IMR-90 (cell line): Measurements from ENCODE around the gene ELOVL1. TPM values are rescaled to one million over a fixed set of nuclear protein-coding genes. Genes with fewer than 3 reads are reported as not detected.

Source experiments
- ATAC-seq: fragments of 200-7000 bp; cut with Tn5 transposase; 2 replicates; pipeline ENCODE4 v1.9.1; 2020; ENCODE audit warnings: low read depth, mild to moderate bottlenecking, moderate library complexity
- BruUV-seq: library from RNA; stranded (reverse); fragments of 400-500 nt; replicated peaks from 2 replicates; lab custom pipeline; 2021; lab: Mats Ljungman, UMichigan
- CTCF ChIA-PET: fragments of 300-600 bp; formaldehyde crosslinking; extraction: SDS; loops from one replicate; lab custom pipeline; 2021; ENCODE audit warnings: antibody characterized with exemption; lab: Yijun Ruan, JAX
- POLR2A ChIA-PET: fragments of 300-600 bp; sonication (Branson Sonifier 250); formaldehyde crosslinking; loops from one replicate; lab custom pipeline; 2022; ENCODE audit warnings: antibody characterized with exemption; ENCODE audit not compliant: unreplicated experiment; lab: Charles Lee
- DNase-seq: peaks from one replicate; pipeline ENCODE4 v3.0.0; 2013
- H2AFZ ChIP-seq: replicated peaks from 2 replicates; pipeline ENCODE3; 2013; ENCODE audit warnings: low read length, mild to moderate bottlenecking; ENCODE audit not compliant: poor library complexity
- H2AK5ac ChIP-seq: 2 replicates; pipeline ENCODE4 v1.6.1; 2013; ENCODE audit warnings: low read depth, low read length, inconsistent platforms
- H2AK9ac ChIP-seq: replicated peaks from 2 replicates; pipeline ENCODE3; 2013; ENCODE audit warnings: mild to moderate bottlenecking, low read depth, low read length, moderate library complexity; ENCODE audit not compliant: poor library complexity
- H2BK120ac ChIP-seq: 2 replicates; pipeline ENCODE4 v1.6.1; 2013; ENCODE audit warnings: low read depth, low read length, inconsistent platforms
- H2BK15ac ChIP-seq: 3 replicates; pipeline ENCODE4 v1.6.1; 2013; ENCODE audit warnings: low read depth, low read length, inconsistent platforms
- H2BK20ac ChIP-seq: 2 replicates; pipeline ENCODE4 v1.6.1; 2013; ENCODE audit warnings: low read depth, mild to moderate bottlenecking, inconsistent platforms, low read length, moderate library complexity
- H2BK5ac ChIP-seq: 2 replicates; pipeline ENCODE4 v1.6.1; 2013; ENCODE audit warnings: mild to moderate bottlenecking, low read depth, low read length, inconsistent platforms; ENCODE audit not compliant: poor library complexity, severe bottlenecking
- H3K14ac ChIP-seq: replicated peaks from 2 replicates; pipeline ENCODE4 v1.6.1; 2013; ENCODE audit warnings: low read depth, low read length, inconsistent platforms
- H3K18ac ChIP-seq: 2 replicates; pipeline ENCODE4 v1.6.1; 2013; ENCODE audit warnings: low read depth, low read length, control low read depth
- H3K23ac ChIP-seq: 2 replicates; pipeline ENCODE4 v1.6.1; 2013; ENCODE audit warnings: low read depth, low read length, inconsistent platforms
- H3K27ac ChIP-seq: 2 replicates; pipeline ENCODE4 v1.5.1; 2013; ENCODE audit warnings: mild to moderate bottlenecking, control low read depth, low read length; ENCODE audit not compliant: insufficient read depth
- H3K27me3 ChIP-seq: 2 replicates; pipeline ENCODE4 v1.6.1; 2013; ENCODE audit warnings: low read length; ENCODE audit not compliant: control insufficient read depth, insufficient read depth
- H3K36me3 ChIP-seq: 2 replicates; pipeline ENCODE4 v1.6.1; 2013; ENCODE audit warnings: low read length, mixed read lengths; ENCODE audit not compliant: control insufficient read depth, insufficient read depth
- H3K4ac ChIP-seq: 2 replicates; pipeline ENCODE4 v1.6.1; 2013; ENCODE audit warnings: low read depth, low read length, inconsistent platforms
- H3K4me1 ChIP-seq: 2 replicates; pipeline ENCODE4 v1.6.1; 2013; ENCODE audit warnings: low read length, mixed read lengths; ENCODE audit not compliant: control insufficient read depth, insufficient read depth
- H3K4me2 ChIP-seq: 2 replicates; pipeline ENCODE4 v1.6.1; 2013; ENCODE audit warnings: low read depth, mild to moderate bottlenecking, control low read depth, low read length, moderate library complexity
- H3K4me3 ChIP-seq: 2 replicates; pipeline ENCODE4 v1.5.1; 2013; ENCODE audit warnings: low read depth, mild to moderate bottlenecking, control low read depth, low read length, moderate library complexity; ENCODE audit not compliant: insufficient read depth
- H3K56ac ChIP-seq: 2 replicates; pipeline ENCODE4 v1.6.1; 2013; ENCODE audit warnings: low read length, inconsistent platforms; ENCODE audit not compliant: insufficient read depth; ENCODE audit errors: extremely low read depth
- H3K79me1 ChIP-seq, 2 experiments: 2 replicates each; pipeline ENCODE4 v1.6.1; 2013; ENCODE audit warnings: low read length in 2 of 2, inconsistent platforms in 1 of 2, low read depth in 1 of 2
- H3K9ac ChIP-seq: 2 replicates; pipeline ENCODE4 v1.6.1; 2013; ENCODE audit warnings: low read depth, low read length, control low read depth
- H3K9me1 ChIP-seq: 2 replicates; pipeline ENCODE4 v1.6.1; 2013; ENCODE audit warnings: low read length, inconsistent platforms; ENCODE audit not compliant: insufficient read depth
- H3K9me3 ChIP-seq: 2 replicates; pipeline ENCODE4 v1.6.1; 2013; ENCODE audit warnings: low read length; ENCODE audit not compliant: control insufficient read depth, insufficient read depth
- H4K20me1 ChIP-seq: 2 replicates; pipeline ENCODE4 v1.6.1; 2013; ENCODE audit warnings: low read length, inconsistent platforms; ENCODE audit not compliant: insufficient read depth
- H4K5ac ChIP-seq: 2 replicates; pipeline ENCODE4 v1.6.1; 2013; ENCODE audit warnings: mild to moderate bottlenecking, low read depth, low read length, control low read depth
- H4K8ac ChIP-seq, 2 experiments: 2 replicates each; pipeline ENCODE4 v1.6.1; 2013; ENCODE audit warnings: low read depth in 2 of 2, low read length in 2 of 2, control low read depth in 1 of 2, inconsistent platforms in 1 of 2
- H4K91ac ChIP-seq: 2 replicates; pipeline ENCODE4 v1.6.1; 2013; ENCODE audit warnings: low read depth, low read length, inconsistent platforms; ENCODE audit not compliant: insufficient read depth
- CEBPB ChIP-seq: IDR thresholded peaks from 2 replicates; pipeline ENCODE4 v1.6.1; 2012; ENCODE audit warnings: low read depth, low read length, improper control_type of control experiment
- CTCF ChIP-seq: conservative IDR thresholded peaks from 2 replicates; pipeline ENCODE4 v1.5.1; 2012; ENCODE audit warnings: mild to moderate bottlenecking, low read depth, low read length, improper control_type of control experiment
- ELK1 ChIP-seq: fragments of 150-350 bp; IDR thresholded peaks from 2 replicates; pipeline ENCODE4 v1.6.1; 2016; ENCODE audit warnings: low read depth, mild to moderate bottlenecking, low read length, moderate library complexity, borderline replicate concordance
- MAFK ChIP-seq: IDR thresholded peaks from 2 replicates; pipeline ENCODE4 v1.6.1; 2012; ENCODE audit warnings: low read depth, low read length, improper control_type of control experiment
- MXI1 ChIP-seq: IDR thresholded peaks from 2 replicates; pipeline ENCODE4 v1.6.1; 2012; ENCODE audit warnings: low read depth, mild to moderate bottlenecking, low read length, moderate library complexity, borderline replicate concordance
- RCOR1 ChIP-seq: IDR thresholded peaks from 2 replicates; pipeline ENCODE4 v1.6.1; 2012; ENCODE audit warnings: mild to moderate bottlenecking, low read length, improper control_type of control experiment; ENCODE audit not compliant: insufficient replicate concordance
- RFX5 ChIP-seq: IDR thresholded peaks from 2 replicates; pipeline ENCODE4 v1.8.0; 2012; ENCODE audit warnings: low read depth, mild to moderate bottlenecking, low read length, moderate library complexity
- USF2 ChIP-seq: fragments of 150-350 bp; IDR thresholded peaks from 2 replicates; pipeline ENCODE4 v1.6.1; 2017; ENCODE audit warnings: mild to moderate bottlenecking, antibody characterized with exemption, low read length, low read depth
- WGBS, 2 experiments: methylation state at CpG; one replicate each; pipeline versions ENCODE4 v1.1.5 to v1.1.7; 2013; ENCODE audit warnings: missing lambda C conversion rate in 2 of 2; ENCODE audit not compliant: insufficient read length in 1 of 2; ENCODE audit errors: extremely low coverage in 2 of 2; 5-methylcytosine and 5-hydroxymethylcytosine counted together
- dilution Hi-C: fragments of 300-500 bp; cut with HindIII; formaldehyde crosslinking; loops from one replicate; pipeline ENCODE4 v1.14.3; 2018; ENCODE audit warnings: low sequenced_read_pairs; ENCODE audit not compliant: unreplicated experiment
- in situ Hi-C: fragments of 300-500 bp; cut with MboI; formaldehyde crosslinking; loops from 3 replicates; pipeline ENCODE4 v1.14.3; 2019; ENCODE audit warnings: low sequenced_read_pairs, inconsistent platforms, mixed read lengths
- intact Hi-C: fragments of 100-400 bp; cut with micrococcal nuclease; formaldehyde crosslinking; loops from 2 replicates; pipeline ENCODE4 v1.10.0; 2022
- polyA plus RNA-seq, 3 experiments: library from polyadenylated mRNA; depleted of rRNA; stranded (reverse); fragments of >200 nt; gene quantifications; 2 replicates each; pipeline ENCODE4 v1.2.3, GENCODE V29; 2012; ENCODE audit warnings: low replicate concordance in 1 of 3
- total RNA-seq: library from RNA; depleted of rRNA; stranded (reverse); fragments of >200 nt; gene quantifications from 2 replicates; pipeline ENCODE4 v1.2.3, GENCODE V29; 2012

ELOVL1 gene
- total and polyA plus RNA-seq, 2 of the 4 experiments (the other 2 are of a cell fraction) = 88.9 to 211 TPM

- H3K14ac ChIP-seq = no peak overlapping the region
- CTCF ChIA-PET = no interaction called here
- no peak overlapping the region for H3K9ac ChIP-seq
- ATAC-seq = no peak
- TF ChIP-seq MAFK = no peak
- TF ChIP-seq ELK1 = no peak
- TF ChIP-seq CEBPB = no peak
- no peak for TF ChIP-seq USF2
- no peak for TF ChIP-seq RFX5
- no peak for TF ChIP-seq MXI1
- TF ChIP-seq RCOR1 = no peak
- TF ChIP-seq CTCF = no peak
- dilution Hi-C loops (no loop called here), in situ Hi-C loops (no loop called here), intact Hi-C loops (no loop called here)
- no peak overlapping the region for H3K27ac ChIP-seq
- POLR2A ChIA-PET = no interaction called here
- no peak overlapping the region for H2BK5ac ChIP-seq
- H3K4me2 ChIP-seq = no peak overlapping the region
- H4K5ac ChIP-seq = no peak overlapping the region
- no CpG with 5 or more reads among the region's 1 CpG for WGBS, 2 experiments
- H3K4me1 ChIP-seq = no peaks in the 10 kb centered on the region
- H2AK9ac ChIP-seq = no peak overlapping the region
- no peak overlapping the region for H3K4ac ChIP-seq
- H2BK20ac ChIP-seq = no peak overlapping the region
- no peak overlapping the region for H3K23ac ChIP-seq
- no peak overlapping the region for H2AFZ ChIP-seq
- H3K18ac ChIP-seq = no peak overlapping the region
- no peak overlapping the region for H3K4me3 ChIP-seq
- no peaks in the 10 kb centered on the region for H3K27me3 ChIP-seq
- no peak overlapping the region for H4K8ac ChIP-seq
- H3K9me3 ChIP-seq = no peaks in the 10 kb centered on the region
- DNase-seq = no peak
- H3K36me3 ChIP-seq = peaks cover 4% of the 10 kb centered on the region
- BruUV-seq = no TSS peak
- no peak overlapping the region for H3K56ac ChIP-seq
- H4K20me1 ChIP-seq = no peaks in the 10 kb centered on the region; the same call in 1 of the 2 replicates
- no peak overlapping the region for H4K91ac ChIP-seq
- peaks cover 32 to 74% of the 10 kb centered on the region in 2 experiments for H3K79me1 ChIP-seq
- H3K9me1 ChIP-seq = 0 out of 2 replicates have a peak, but pooled peaks cover 3% of the 10 kb centered on the region
- no peak overlapping the region for H2BK15ac ChIP-seq
- H2AK5ac ChIP-seq = no peak overlapping the region
- no peak overlapping the region for H2BK120ac ChIP-seq
Observed at GRCh38 chr1:43396059-43396458, 28.2 kb upstream of the ELOVL1 start.
